HG03025 (cell line): ENCODE data around the gene GPR39.

Source experiments
- ATAC-seq: cut with Tn5 transposase; IDR thresholded peaks from one replicate; pipeline ENCODE4 v1.9.1; 2021; ENCODE audit warnings: mild to moderate bottlenecking, moderate library complexity; ENCODE audit not compliant: unreplicated experiment, low FRiP score

The GPR39 gene

DNA sequence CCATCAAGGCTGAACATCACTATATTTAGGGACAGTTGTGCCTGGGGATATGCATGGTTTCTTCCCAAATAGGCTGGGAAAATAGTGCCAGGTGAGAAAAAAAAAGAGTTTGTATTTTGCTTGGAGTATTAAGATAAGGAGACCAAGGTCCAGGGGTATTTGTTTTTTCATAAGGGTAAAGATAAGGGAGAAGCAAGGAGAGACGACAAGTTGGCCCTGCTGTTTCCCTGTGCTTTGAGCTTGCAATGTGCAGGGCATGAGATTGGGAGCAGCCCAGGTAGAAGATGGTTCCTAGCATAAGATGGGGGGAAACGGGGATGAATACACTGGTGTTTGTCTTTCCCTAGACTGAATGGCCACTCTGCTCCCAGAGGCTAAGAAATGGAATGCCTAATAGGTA is 8.8 kb upstream of the GPR39 start:
- ATAC-seq, result no peak

DNA sequence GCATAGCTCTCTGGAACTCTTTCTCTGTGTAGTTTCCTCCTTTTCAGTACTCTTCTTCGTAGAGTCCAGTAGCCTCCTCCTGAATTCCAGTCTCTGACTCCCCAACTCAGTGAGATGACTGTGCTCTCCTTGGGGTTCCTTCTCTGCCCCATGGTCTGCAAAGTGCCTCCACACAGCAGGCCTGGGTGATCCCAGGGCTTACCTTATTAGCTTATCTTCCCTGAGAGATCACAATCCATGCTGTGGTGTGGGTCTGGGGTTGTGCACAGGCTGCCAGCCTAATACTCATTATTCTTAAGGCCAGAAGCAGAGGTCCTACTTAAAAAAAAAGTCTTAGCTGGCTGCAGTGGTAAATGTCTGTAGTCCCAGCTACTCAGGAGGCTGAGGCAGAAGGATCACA is 4.6 kb upstream of the GPR39 start:
- no peak for ATAC-seq

DNA sequence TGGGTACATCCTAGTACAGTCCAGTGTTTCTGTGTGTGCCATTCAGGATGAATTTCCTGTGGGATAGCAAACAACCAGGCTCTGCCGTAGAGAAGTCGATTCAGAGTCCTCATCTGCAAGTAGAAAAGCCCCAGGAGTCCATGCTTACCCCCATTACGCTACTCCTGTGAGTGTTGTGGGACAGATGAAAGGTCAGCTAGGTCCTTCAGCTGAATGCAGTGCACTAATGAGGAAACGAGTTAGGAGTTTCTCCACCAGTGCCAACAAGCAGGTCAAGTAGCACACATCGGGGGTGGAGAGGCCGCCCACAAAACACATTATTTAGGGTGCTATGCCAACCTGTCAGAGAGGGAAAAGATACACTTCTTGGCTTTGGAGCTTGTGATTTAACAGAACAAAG is 2.5 kb upstream of the GPR39 start:
- ATAC-seq, result no peak

DNA sequence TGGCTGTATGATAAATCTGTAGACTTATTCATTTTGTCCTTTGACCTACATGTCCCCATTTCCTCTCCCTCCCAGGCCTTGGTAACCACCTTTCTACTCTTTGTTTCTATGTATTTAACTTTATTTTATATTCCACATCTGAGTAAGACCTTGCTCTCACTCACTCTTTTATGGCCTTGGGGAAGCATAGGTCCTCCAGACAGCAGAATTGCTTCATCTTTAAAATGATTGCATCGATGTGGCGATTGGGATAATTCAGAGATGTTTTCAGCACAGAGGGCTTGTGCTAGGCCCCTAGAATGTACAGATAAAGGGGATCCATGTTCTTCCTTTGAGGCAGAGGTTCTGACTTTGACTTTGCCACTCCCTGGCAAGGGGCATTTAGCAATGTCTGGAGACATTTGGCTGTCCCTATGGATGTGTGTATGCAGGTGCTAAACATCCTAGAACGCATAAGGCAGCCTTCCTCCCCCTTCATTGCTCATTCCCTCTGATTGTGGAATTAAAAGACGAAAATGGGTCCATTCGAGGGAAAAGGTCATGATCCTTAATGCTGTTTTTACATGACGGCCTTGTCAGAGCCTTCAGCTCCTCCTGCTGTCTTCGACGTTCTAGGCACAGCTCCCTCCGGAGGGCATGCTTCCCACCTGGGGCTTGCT is 1.2 kb upstream of the GPR39 start:
- ATAC-seq, result no peak

DNA sequence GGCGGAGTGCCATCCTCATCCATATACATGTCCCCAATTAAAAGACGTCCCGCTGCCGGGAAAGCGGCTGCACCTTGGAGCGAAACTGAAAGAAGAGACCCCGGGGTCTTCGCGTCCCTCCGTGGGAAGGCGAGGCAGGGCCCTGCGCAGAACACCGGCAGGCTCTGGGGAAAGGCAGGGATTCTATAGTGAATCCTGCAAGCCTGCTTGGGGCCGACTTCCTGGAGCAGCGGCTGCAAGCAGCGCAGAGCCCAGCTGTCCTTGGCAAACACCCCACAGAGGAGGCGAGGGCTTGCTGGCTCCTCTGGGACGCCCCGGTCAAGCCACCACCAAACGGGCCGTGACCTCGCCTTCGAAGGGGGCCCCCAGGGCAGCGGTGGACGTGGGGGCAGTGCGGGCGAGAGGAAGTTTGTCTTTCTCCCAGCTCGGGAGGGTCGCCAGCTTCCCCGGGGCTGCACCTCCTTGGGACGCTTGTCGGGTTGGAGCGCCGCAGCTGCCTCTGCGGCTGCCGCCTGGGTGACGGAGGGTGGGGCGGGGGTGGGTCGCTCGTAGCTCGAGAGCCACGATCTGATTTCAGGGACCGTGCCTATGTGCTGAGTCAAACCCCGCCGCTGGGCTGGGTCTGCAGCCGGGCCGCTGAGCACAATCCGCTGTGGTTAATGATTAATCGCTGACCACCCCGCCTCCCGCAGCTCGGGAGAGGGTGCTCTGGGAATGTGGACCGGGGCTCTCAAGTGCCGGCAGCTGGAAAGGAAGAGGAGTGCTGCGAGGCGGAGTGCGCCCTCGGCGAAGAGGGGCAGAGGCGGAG is 486 bp upstream of the GPR39 start:
- no peak for ATAC-seq

DNA sequence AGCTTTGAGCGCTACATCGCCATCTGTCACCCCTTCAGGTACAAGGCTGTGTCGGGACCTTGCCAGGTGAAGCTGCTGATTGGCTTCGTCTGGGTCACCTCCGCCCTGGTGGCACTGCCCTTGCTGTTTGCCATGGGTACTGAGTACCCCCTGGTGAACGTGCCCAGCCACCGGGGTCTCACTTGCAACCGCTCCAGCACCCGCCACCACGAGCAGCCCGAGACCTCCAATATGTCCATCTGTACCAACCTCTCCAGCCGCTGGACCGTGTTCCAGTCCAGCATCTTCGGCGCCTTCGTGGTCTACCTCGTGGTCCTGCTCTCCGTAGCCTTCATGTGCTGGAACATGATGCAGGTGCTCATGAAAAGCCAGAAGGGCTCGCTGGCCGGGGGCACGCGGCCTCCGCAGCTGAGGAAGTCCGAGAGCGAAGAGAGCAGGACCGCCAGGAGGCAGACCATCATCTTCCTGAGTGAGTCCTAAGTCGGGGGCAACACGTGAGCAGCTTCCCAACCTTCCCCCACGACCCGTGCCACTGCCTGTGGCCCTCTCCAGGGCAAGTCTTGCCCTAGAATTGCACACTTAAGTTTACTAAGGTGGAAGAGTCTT is 928 bp downstream of the GPR39 start:
- ATAC-seq, result no peak

DNA sequence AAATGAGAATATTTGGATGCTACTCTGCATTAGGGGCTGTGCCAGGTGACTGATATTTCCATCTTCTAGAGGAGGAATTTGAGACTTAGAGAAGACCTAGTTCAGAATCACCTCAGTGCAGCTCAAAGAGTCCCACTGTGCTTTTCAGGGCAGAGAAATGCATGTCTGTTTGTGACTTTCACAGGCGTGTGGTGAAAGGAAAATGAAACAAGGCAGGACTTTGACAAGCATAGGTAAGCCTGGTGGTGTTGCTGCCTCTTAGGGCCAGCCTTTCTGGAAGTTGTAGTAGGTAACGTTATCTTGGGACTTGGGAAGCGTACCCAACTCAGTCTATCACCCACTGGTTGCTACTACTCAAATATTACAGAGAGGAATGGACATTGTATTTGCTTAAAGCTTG is 2.6 kb downstream of the GPR39 start:
- ATAC-seq, result no peak

DNA sequence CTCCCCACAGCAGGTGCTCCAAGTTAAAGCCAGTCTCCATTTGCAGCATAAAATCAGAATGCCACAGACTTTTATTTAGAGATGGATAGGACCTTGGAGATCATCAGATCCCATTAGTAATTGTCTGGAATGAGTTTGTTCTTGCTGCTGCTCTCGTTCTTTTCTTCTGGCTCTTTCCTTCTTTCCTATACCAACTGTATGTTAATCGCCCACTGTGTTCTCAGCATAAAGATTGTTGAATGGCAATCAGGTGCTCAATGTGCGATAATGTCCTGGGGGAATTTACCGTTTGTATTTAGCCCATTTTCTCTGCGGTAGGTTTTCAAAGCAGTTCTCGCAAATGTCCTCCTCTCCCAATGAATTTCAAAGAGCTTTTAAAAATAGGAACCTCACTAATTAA is 3.3 kb downstream of the GPR39 start:
- no peak for ATAC-seq

DNA sequence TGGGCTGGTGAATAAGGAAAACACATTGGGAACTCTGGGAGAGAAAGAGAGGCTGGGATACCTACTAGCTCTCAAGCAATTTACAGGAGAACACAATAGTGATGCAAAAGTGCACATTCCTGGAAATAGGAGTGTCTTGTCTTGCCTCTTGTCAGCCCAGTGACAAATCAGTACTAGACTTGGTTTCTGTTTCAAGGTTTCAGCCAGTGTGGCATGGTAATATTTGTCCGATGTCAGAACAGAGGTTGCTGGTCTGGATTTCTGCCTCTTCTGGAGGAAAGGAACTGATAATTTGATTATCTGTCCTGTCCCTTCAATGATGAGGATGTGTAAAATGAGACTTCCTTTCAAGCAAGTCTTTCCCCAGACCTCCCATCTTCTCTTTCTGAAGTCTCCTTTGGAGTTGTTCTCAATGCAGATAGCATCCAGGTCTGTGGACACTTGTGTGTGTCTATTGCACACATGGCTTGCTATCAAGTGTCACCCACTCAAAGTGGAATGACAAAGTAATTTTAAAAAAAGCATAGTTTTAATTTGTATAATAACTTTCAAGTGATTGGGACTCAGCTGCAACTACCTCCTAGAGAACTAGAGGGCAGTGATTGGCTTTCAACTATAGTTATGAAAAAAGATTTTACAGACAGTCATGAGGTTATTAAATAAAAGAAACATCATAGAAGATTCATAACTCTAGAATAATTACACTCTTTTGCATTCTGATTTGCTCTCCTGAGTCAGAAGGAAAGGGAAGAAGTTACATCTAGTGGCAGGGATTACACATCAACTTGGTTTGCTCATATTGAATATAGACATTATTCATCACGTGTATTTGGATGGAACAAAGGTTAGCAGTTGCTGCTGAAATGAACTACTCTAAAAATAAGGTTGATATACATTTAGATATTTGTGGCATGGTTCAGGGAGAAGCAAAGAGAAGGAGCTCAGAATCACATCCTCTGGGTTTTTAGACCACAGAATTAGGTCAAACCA is 4.5 kb downstream of the GPR39 start:
- no peak for ATAC-seq

DNA sequence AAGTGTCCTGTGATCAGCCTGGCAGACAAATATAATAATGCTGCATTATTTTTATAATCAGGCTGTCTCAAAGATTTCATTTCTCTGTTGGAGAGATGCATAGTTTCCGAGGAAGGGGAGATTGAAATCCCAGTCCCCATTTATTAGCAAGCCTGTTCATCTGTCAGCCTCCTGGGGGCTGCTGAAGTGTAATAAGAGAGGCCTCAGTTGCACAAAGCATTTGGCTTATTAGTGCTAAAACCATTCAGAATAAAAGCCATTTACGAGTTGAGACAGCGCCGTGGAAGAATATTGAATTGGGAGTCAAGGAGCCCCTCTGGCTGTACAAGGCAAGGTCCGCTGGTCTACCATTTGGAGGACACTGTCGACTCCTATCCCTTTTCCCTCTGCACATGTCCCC is 6.1 kb downstream of the GPR39 start:
- ATAC-seq, result no peak

DNA sequence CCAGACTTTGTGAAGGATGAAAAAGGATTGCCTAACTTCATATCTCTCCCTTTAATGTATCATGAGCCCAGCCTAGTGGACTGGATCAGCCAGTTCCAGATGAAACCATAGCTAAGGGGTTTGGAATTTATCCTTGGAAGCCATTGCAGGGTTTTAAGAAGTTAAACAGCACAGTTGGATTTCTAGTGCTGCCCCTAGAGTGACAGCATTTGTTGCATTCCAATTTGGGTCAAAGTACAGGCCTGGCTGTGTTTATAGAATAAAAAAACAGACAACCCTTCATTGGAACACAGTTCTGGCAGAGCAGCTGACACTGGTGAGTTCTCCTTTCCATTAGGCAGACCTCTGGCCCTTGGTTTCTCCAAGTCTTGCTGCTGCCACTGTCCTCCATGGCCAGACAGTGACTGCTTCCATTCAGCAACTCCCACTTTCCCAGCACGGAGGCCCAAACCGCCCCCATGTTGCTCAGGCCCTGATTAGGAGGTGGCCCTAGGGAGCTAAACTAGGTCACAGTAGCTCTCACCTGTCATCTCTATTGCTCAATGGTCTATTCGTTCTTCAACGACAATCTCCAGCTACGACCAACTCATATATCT is 8.0 kb downstream of the GPR39 start:
- ATAC-seq, result no peak

DNA sequence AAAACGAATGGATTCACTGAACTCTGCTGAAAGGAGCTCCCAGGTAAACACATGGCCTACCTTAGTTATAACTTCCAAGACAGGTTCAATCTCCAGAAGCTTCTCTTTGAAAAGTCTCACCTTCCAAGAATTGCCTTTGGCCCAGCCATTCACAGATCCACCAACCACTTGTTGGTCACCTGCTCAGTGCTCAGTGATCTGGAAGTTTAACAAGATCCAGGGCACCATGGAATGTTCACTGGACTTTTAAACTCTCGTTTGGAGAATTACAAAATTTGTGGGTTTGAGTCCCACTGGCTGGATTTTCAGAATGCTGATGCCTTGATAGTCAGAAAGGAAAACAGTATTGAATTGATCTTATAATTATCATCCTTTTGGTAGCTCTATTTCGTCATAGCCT is 9.4 kb downstream of the GPR39 start:
- ATAC-seq, result no peak

DNA sequence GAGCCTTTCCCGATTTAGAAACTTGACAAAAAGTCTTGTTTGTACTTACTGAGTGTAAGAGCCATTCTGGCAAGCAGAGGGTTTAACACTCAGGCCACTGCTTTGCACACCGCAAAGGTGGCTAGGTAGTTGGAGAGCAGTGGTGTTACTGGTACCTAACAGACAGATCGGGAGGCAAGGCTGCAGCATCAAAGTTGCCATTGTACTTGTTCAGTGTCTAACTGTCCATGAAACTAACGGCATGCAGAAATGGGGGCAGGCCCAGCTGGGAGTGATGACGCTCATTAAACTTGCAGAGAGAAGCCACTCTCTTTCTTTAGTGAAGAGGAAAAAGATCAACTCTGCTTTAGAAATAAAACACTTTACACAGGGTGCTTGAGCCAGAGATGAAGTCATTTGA is 10.1 kb downstream of the GPR39 start:
- ATAC-seq, result no peak

DNA sequence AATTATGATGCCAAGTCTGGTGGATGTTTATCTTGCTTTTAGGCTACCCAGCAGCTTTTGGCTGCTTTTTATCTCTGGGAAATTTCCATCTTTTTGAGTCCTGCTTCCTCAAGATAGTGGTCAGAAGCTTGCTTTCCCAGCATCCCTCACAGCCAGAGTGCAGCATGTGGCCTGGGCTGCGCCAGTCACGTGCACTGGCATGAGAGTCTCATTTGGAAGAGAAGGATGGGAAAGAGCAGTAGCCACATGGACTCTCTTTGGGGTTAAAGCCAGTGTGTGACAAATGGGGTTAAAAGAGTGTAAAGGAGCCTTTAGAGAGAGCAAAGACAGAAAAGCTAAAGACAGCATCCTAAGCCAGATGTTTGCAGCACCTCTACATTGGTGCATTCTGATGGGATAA is 12.7 kb downstream of the GPR39 start:
- ATAC-seq, result no peak

DNA sequence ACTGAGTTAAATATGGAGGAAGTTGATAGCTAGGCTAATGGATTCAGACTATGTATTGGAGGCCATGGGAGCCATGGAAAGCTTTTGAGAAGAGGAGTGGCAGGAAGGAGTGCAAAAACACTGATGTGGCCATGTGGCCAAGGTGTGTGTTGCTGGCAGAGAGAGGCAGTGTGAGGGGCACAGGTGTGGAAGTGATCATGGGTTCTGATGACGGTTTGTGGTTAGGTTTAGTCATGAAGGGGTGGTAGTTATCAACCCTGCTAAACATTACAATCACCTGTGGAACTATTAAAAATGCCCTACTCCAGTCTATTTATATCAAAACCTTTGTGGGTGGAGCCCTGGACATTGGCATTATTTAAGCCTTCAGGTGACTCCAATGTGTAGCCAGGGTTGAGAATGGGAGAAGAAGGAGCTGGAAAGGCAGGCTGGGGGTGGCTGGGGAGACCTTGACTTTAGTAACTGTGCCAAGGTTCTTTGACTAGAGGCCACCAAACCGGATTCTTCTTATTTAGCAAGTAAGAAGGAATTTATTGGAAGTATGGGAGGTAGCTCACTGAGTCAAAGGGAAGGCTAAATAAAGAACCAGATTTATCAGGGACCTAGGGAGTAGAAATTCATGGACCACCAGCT is 13.5 kb downstream of the GPR39 start:
- ATAC-seq, result no peak

DNA sequence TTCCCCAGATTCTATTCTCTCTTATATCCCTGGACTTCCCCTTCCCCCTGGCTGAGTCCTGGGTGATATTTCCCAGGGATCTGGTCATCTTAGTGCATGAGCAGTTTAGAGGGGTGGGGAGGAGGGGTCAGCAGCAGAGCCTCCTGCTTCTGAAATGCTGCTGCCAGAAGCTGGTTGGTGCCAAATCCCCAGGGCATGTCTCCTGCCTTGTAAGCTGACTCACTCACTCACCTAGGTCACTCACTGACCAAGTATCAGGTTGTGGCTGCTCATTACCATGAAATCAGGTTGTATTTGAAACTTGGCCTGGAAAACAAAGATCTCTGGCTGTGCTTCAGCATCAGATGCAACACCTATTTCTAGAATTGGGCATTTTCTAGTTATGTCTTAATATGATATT is 14.3 kb downstream of the GPR39 start:
- ATAC-seq, result no peak

DNA sequence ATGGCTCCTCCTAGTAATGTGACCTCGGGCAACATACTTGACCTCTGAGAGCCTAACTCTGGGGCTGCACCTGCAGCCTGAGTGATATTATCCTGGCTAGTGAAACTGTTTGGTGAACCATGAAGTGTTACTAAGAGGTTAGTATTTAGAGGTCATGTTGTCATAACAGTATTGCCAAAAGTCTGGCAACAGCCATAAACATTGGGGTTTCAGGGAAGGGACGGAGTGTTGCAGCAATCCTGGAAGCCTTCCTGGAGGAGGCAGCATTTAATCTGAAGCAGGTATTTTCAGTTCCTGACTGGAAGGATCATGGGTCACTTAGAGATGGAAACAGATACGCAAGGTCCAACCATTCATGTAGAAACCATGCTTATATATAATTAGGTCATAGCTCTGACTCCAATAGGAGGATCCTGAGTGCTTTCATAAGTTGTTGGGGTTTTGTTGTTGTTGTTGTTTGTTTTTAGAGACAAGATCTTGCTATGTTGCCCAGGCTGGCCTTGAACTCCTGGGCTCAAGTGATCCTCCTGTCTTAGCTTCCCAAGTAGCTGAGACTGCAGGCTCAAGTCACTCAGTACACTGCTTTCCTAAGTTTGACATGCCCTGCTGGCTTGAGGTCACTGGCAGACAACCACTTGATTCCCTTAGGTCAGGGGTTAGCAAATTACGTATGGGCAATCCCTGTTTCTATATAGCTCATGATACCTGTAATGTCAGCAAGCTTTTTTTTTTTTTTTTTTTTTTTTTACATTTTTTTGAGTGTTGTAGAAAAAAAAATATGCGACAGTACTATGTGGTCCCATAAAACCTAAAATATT is 21.5 kb downstream of the GPR39 start:
- no peak for ATAC-seq

DNA sequence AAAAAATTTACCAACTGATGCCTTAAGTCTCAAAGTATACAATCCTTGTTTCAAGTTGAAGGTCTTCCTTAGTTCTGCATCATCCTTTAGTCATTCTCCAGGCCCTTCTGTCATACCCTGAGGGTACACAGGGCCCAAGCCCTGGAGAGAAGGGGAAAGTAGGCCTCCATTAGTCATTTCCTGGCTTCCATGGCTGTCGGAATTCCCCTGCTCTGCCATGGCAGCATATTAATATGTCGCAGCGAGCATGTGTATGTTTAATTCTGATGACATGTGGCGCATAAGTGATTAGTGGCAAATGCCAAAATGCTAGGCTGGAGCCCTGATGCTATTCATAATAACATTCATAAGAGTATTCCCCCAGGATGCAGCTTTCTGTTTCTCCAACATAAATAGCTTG is 22.1 kb downstream of the GPR39 start:
- no peak for ATAC-seq
